Measurements from ENCODE around the gene DMD. TPM values are rescaled to one million over a fixed set of nuclear protein-coding genes. Genes with fewer than 3 reads are reported as not detected.

Gene DMD
- total RNA-seq, 6 experiments from 2014 or later, result 18.7 to 43.4 (median 32.9) TPM

GRCh38 chrX:32995427-32995826, 215.9 kb downstream of the DMD start:
- Histone ChIP-seq H3K4me1 (no peaks in the 10 kb centered on the region), H3K27me3 (peaks cover 0 to 4% of the 10 kb centered on the region in 2 donors), H3K9me3 (no peaks in the 10 kb centered on the region), H3K36me3 (no peaks in the 10 kb centered on the region), H3K27ac (no peak overlapping the region), H3K4me3 (no peak overlapping the region)
- 55% methylated on average over 3 of the region's 3 CpGs for WGBS (ENCODE audit: insufficient coverage, low coverage, low lambda C conversion rate, missing lambda C conversion rate)
- ATAC-seq, result no peak
- intact Hi-C loops (cut with DNase I), result no loop called here
- DNase-seq, result no peak
- TF ChIP-seq CTCF (IDR thresholded peaks at IDR 0.05) (no peak), POLR2A (IDR thresholded peaks at IDR 0.05) (no peak)

GRCh38 chrX:32987142-32987541, 224.2 kb downstream of the DMD start:
- no peak for TF ChIP-seq POLR2A (IDR thresholded peaks at IDR 0.05)
- no peak for TF ChIP-seq CTCF (IDR thresholded peaks at IDR 0.05)
- Histone ChIP-seq H3K4me1 (no peaks in the 10 kb centered on the region), H3K27ac (no peak overlapping the region), H3K27me3 (no peaks in the 10 kb centered on the region), H3K36me3 (no peaks in the 10 kb centered on the region), H3K4me3 (no peak overlapping the region), H3K9me3 (no peaks in the 10 kb centered on the region)
- 9% methylated on average over 4 of the region's 4 CpGs for WGBS (ENCODE audit: insufficient coverage, low coverage, low lambda C conversion rate, missing lambda C conversion rate)
- intact Hi-C loops (cut with DNase I), result no loop called here
- ATAC-seq (no peak), DNase-seq (no peak)

- H3K36me3 ChIP-seq, result no peaks in the 10 kb centered on the region
- H3K27me3 ChIP-seq, result no peaks in the 10 kb centered on the region
- intact Hi-C loops (cut with DNase I), result no loop called here
- no peaks in the 10 kb centered on the region for H3K9me3 ChIP-seq
- no peak overlapping the region for H3K27ac ChIP-seq
- H3K4me3 ChIP-seq, result no peak overlapping the region
- WGBS (ENCODE audit: insufficient coverage, low coverage, low lambda C conversion rate, missing lambda C conversion rate), result 34% methylated on average over 4 of the region's 4 CpGs
- DNase-seq (no peak), ATAC-seq (no peak)
- TF ChIP-seq CTCF (IDR thresholded peaks at IDR 0.05) (no peak), POLR2A (IDR thresholded peaks at IDR 0.05) (no peak)
- no peaks in the 10 kb centered on the region for H3K4me1 ChIP-seq
Measured at GRCh38 chrX:32985544-32985943, 225.8 kb downstream of the DMD start.

- Histone ChIP-seq H3K4me3 (no peak overlapping the region), H3K27ac (no peak overlapping the region), H3K4me1 (no peaks in the 10 kb centered on the region), H3K36me3 (no peaks in the 10 kb centered on the region), H3K27me3 (no peaks in the 10 kb centered on the region), H3K9me3 (no peaks in the 10 kb centered on the region)
- no peak for TF ChIP-seq POLR2A (IDR thresholded peaks at IDR 0.05)
- intact Hi-C loops (cut with DNase I), result no loop called here
- ATAC-seq (no peak), DNase-seq (no peak)
- 56% methylated on average over 2 of the region's 2 CpGs for WGBS (ENCODE audit: insufficient coverage, low coverage, low lambda C conversion rate, missing lambda C conversion rate)
Measured at GRCh38 chrX:32966821-32967355, 244.5 kb downstream of the DMD start.

- intact Hi-C loops (cut with DNase I), result no loop called here
- Histone ChIP-seq H3K27ac (no peak overlapping the region), H3K4me3 (no peak overlapping the region), H3K4me1 (no peaks in the 10 kb centered on the region), H3K9me3 (no peaks in the 10 kb centered on the region), H3K36me3 (no peaks in the 10 kb centered on the region), H3K27me3 (no peaks in the 10 kb centered on the region)
- WGBS (ENCODE audit: insufficient coverage, low coverage, low lambda C conversion rate, missing lambda C conversion rate), result 6% methylated on average over 3 of the region's 3 CpGs
- ATAC-seq, result no peak
- no peak for DNase-seq
- TF ChIP-seq POLR2A (IDR thresholded peaks at IDR 0.05) (no peak), CTCF (IDR thresholded peaks at IDR 0.05) (no peak)
Measured at GRCh38 chrX:32954125-32954524, 257.2 kb downstream of the DMD start.
